Breast epithelium (tissue), 3 donors: ENCODE data around the gene ZNF622.

Experiments
- CTCF ChIP-seq, 3 donors: fragments of 450-650 bp; IDR thresholded peaks; one replicate each; pipeline ENCODE4 v1.5.1; 2016 to 2017; ENCODE audit warnings: antibody characterized with exemption in 3 of 3, mild to moderate bottlenecking in 3 of 3, moderate library complexity in 3 of 3
- POLR2A ChIP-seq: fragments of 450-650 bp; IDR thresholded peaks from one replicate; pipeline ENCODE4 v1.6.1; 2016; ENCODE audit warnings: antibody characterized with exemption, mild to moderate bottlenecking, moderate library complexity
- POLR2AphosphoS5 ChIP-seq, 3 donors: sonication (generic); formaldehyde crosslinking; IDR thresholded peaks; one replicate each; pipeline ENCODE4 v1.6.1; 2017; ENCODE audit warnings: antibody characterized with exemption in 3 of 3

GRCh38 chr5:16502866-16503265 lies 37.3 kb upstream of the ZNF622 start:
- no peak for TF ChIP-seq CTCF (IDR thresholded peaks at IDR 0.05)
- no peak for TF ChIP-seq POLR2A
- no peak for TF ChIP-seq POLR2AphosphoS5 (IDR thresholded peaks at IDR 0.05)
